Fibroblast of lung (primary cell): ENCODE results near the gene KRTAP5-2.

ENCODE experiments used
- EZH2 ChIP-seq: IDR thresholded peaks from 2 replicates; pipeline ENCODE4 v1.5.1; 2012; ENCODE audit warnings: low read length, control low read depth, mild to moderate bottlenecking; ENCODE audit errors: missing control alignments
- TF ChIP-seq, protein P1 (sequence below), 2 donors: IDR thresholded peaks in 1 of 2; conservative IDR thresholded peaks in 1 of 2; 1 replicate in 1 of 2; 2 replicates in 1 of 2; pipeline ENCODE4 v1.5.1; 2011 to 2012; ENCODE audit warnings: low read length in 2 of 2, control low read depth in 1 of 2, inconsistent platforms in 1 of 2, low read depth in 1 of 2, mild to moderate bottlenecking in 1 of 2

DNA sequence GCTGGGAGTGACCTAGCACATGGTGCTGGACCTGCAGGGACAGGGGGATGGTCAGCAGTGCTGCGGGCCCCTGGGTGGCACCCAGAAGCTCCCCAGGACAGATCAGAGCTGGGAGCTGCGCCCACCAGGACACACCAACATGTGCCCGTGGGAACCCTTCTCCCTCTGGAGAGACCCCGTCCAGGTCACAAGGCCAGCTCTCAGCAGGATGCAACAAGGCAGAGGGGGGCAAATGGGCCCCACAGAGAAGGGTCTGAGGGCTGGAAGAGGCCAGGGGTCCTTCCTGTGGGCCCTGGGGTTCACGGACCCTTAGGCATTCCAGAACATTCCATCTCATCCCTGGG is 32.2 kb downstream of the KRTAP5-2 start:
- TF ChIP-seq, protein P1, sequence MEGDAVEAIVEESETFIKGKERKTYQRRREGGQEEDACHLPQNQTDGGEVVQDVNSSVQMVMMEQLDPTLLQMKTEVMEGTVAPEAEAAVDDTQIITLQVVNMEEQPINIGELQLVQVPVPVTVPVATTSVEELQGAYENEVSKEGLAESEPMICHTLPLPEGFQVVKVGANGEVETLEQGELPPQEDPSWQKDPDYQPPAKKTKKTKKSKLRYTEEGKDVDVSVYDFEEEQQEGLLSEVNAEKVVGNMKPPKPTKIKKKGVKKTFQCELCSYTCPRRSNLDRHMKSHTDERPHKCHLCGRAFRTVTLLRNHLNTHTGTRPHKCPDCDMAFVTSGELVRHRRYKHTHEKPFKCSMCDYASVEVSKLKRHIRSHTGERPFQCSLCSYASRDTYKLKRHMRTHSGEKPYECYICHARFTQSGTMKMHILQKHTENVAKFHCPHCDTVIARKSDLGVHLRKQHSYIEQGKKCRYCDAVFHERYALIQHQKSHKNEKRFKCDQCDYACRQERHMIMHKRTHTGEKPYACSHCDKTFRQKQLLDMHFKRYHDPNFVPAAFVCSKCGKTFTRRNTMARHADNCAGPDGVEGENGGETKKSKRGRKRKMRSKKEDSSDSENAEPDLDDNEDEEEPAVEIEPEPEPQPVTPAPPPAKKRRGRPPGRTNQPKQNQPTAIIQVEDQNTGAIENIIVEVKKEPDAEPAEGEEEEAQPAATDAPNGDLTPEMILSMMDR (conservative IDR thresholded peaks at IDR 0.05 in 1 of 2, IDR thresholded peaks at IDR 0.05 in 1 of 2; ENCODE audit: low read depth in 1 of 2, low read length in 2 of 2), result no peak
- no peak for TF ChIP-seq EZH2
